Measurements from ENCODE around the gene DOK6.

DOK6 gene

DNA sequence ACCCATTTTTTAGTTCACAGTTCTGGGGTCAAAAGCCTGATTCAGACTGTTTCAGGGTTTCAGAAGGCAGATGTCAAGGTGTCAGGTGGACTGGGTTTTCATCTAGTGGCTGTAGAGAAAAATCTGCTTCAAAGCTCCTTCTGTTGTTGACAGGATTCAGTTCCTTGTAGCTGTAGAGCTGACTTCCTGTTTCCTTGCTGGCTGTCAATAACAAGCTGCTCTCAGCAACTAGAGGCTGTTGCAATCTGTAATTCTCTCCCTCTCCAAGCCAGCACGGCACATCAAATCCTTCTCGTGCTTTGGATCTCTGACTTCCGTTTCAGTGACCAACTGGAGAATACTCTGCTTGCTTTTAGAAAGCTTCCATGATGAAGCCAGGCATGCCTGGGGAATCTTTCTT is 179.4 kb downstream of the DOK6 start:
- H3K27me3 ChIP-seq (ENCODE audit: control insufficient read depth, insufficient read depth, low read length): no peaks in the 10 kb centered on the region
- H3K9me3 ChIP-seq (ENCODE audit: control insufficient read depth, insufficient read depth, low read length): no peaks in the 10 kb centered on the region
- no peak overlapping the region for H3K9ac ChIP-seq (ENCODE audit: low read depth, low read length)
- H3K27ac ChIP-seq (ENCODE audit: low read depth, low read length): no peak overlapping the region
- H3K4me1 ChIP-seq (ENCODE audit: control insufficient read depth, insufficient read depth, low read length): no peaks in the 10 kb centered on the region
- no peak overlapping the region for H3K4me3 ChIP-seq (ENCODE audit: low read depth, low read length)
- no peaks in the 10 kb centered on the region for H3K36me3 ChIP-seq (ENCODE audit: control insufficient read depth, insufficient read depth, low read length)

DNA sequence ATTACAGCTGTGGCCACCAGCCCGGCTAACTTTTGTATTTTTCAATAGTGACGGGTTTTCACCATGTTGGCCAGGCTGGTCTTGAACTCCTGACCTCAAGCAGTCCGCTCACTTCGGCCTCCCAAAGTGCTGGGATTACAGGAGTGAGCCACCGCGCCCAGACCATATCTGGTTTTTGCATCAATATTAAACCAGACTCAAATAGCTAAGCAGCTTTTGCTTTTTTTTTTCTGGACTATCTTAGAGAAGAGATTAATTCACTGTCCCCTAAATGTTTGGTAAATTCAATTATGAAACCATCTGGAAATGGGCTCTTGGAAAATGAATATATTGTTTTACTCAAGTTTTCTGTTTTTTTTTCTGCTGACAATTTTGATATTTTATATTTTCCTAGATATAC is 183.7 kb downstream of the DOK6 start:
- H3K9ac ChIP-seq (ENCODE audit: low read depth, low read length): no peak overlapping the region
- no peak overlapping the region for H3K4me3 ChIP-seq (ENCODE audit: low read depth, low read length)
- H3K27ac ChIP-seq (ENCODE audit: low read depth, low read length): no peak overlapping the region
- no peaks in the 10 kb centered on the region for H3K36me3 ChIP-seq (ENCODE audit: control insufficient read depth, insufficient read depth, low read length)
- no peaks in the 10 kb centered on the region for H3K27me3 ChIP-seq (ENCODE audit: control insufficient read depth, insufficient read depth, low read length)
- H3K9me3 ChIP-seq (ENCODE audit: control insufficient read depth, insufficient read depth, low read length): no peaks in the 10 kb centered on the region
- no peaks in the 10 kb centered on the region for H3K4me1 ChIP-seq (ENCODE audit: control insufficient read depth, insufficient read depth, low read length)

DNA sequence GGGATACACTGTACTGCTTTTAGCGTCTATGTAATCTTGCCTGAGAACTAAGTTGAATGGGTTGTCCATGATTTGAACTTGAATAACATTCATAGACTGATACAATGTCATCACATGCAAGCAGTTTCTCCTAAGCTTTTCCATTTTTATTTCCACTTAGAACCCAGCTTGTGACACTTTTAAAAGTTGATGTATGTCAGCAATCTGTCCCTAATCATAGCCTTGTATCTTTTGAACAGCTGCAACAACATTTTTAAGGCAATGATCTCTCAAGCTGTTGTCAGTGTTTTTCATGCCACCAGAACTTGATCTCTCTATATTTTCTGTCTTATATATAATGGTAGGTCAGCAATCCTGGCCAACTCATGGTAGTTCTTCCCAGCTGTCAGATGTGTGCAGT is 185.0 kb downstream of the DOK6 start:
- Histone ChIP-seq H3K27ac (ENCODE audit: low read depth, low read length) (no peak overlapping the region), H3K9ac (ENCODE audit: low read depth, low read length) (no peak overlapping the region), H3K4me3 (ENCODE audit: low read depth, low read length) (no peak overlapping the region), H3K36me3 (ENCODE audit: control insufficient read depth, insufficient read depth, low read length) (no peaks in the 10 kb centered on the region), H3K9me3 (ENCODE audit: control insufficient read depth, insufficient read depth, low read length) (no peaks in the 10 kb centered on the region), H3K27me3 (ENCODE audit: control insufficient read depth, insufficient read depth, low read length) (no peaks in the 10 kb centered on the region), H3K4me1 (ENCODE audit: control insufficient read depth, insufficient read depth, low read length) (no peaks in the 10 kb centered on the region)

DNA sequence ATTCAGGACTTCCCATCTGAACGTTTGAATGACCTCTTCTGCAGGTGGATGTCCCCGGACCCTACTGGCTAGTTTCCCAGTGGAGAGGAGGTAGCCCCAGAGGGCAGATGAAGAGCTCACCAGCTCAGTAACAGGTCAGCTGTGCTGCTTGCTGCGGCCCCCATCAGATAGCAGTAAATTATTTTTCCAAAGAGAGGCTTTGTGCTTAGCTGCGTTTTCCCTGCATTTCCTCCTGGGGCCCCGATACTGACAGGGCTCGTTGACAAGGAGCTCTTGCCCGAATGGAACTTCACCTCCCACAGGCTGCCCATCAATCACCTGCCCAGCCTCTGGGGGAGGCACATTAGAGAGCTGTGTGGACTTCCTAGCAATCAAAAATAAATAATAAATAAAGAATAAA is 185.8 kb downstream of the DOK6 start:
- H3K27ac ChIP-seq (ENCODE audit: low read depth, low read length): no peak overlapping the region
- no peaks in the 10 kb centered on the region for H3K9me3 ChIP-seq (ENCODE audit: control insufficient read depth, insufficient read depth, low read length)
- no peaks in the 10 kb centered on the region for H3K4me1 ChIP-seq (ENCODE audit: control insufficient read depth, insufficient read depth, low read length)
- H3K27me3 ChIP-seq (ENCODE audit: control insufficient read depth, insufficient read depth, low read length): no peaks in the 10 kb centered on the region
- no peak overlapping the region for H3K4me3 ChIP-seq (ENCODE audit: low read depth, low read length)
- no peaks in the 10 kb centered on the region for H3K36me3 ChIP-seq (ENCODE audit: control insufficient read depth, insufficient read depth, low read length)
- no peak overlapping the region for H3K9ac ChIP-seq (ENCODE audit: low read depth, low read length)

DNA sequence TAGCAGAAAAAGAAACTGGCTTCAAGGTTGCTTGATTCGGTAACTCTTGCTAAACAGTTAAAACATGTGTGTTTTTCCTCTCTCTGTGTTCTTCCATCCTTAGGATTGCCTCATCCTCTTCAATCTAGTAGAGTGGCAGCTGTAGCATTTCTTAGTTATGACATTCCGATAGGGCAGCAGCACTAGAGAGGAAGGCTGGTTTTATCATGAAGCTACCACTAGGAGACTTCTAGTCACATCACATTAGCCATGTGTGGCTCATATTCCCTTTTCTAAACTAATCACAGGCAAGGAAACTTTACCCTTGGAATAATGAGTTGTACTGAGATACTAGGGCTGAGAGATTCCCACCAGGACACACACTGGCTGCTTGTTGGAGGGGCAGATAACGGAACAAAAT is 187.6 kb downstream of the DOK6 start:
- no peaks in the 10 kb centered on the region for H3K27me3 ChIP-seq (ENCODE audit: control insufficient read depth, insufficient read depth, low read length)
- no peaks in the 10 kb centered on the region for H3K4me1 ChIP-seq (ENCODE audit: control insufficient read depth, insufficient read depth, low read length)
- no peaks in the 10 kb centered on the region for H3K36me3 ChIP-seq (ENCODE audit: control insufficient read depth, insufficient read depth, low read length)
- no peak overlapping the region for H3K27ac ChIP-seq (ENCODE audit: low read depth, low read length)
- H3K9ac ChIP-seq (ENCODE audit: low read depth, low read length): no peak overlapping the region
- no peak overlapping the region for H3K4me3 ChIP-seq (ENCODE audit: low read depth, low read length)
- no peaks in the 10 kb centered on the region for H3K9me3 ChIP-seq (ENCODE audit: control insufficient read depth, insufficient read depth, low read length)

DNA sequence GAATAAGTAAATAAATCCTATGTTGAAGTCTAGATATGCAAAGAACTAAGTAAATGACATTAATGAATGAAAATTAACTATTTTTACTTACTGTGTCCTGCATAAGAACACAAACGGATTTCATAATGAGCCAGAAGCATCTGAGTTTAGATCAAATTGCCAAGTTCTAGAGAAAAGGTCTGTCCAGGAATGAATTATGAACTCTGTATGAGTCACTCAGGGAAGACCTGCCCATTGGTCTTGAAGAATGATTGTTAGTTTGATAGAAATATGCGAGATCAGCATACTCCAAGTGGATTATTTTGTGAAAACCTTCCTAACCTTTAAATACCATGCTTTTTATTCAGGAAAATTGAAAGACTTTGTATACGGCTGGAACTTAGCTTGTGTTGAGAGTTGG is 189.5 kb downstream of the DOK6 start:
- H3K27me3 ChIP-seq (ENCODE audit: control insufficient read depth, insufficient read depth, low read length): no peaks in the 10 kb centered on the region
- H3K9me3 ChIP-seq (ENCODE audit: control insufficient read depth, insufficient read depth, low read length): no peaks in the 10 kb centered on the region
- H3K4me3 ChIP-seq (ENCODE audit: low read depth, low read length): no peak overlapping the region
- no peaks in the 10 kb centered on the region for H3K36me3 ChIP-seq (ENCODE audit: control insufficient read depth, insufficient read depth, low read length)
- H3K9ac ChIP-seq (ENCODE audit: low read depth, low read length): no peak overlapping the region
- no peaks in the 10 kb centered on the region for H3K4me1 ChIP-seq (ENCODE audit: control insufficient read depth, insufficient read depth, low read length)
- H3K27ac ChIP-seq (ENCODE audit: low read depth, low read length): no peak overlapping the region

DNA sequence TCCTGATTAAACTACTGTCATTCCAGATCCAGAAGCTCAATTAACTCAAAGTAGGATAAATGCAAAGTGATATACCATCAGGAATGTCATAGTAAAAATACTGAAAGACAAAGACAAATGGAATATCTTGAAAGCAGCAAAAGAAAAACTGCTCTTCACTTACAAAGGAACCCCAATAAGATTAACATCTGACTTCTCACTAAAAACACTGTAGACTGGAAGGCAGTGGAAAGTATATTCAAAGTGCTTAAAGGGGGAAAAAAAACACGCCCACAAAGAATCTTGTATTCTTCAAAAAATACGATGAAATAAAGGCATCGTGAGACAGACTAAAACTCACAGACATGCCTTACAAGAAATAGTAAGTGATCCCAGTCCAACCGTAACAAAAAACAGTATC is 195.7 kb downstream of the DOK6 start:
- Histone ChIP-seq H3K4me1 (ENCODE audit: control insufficient read depth, insufficient read depth, low read length) (no peaks in the 10 kb centered on the region), H3K27me3 (ENCODE audit: control insufficient read depth, insufficient read depth, low read length) (no peaks in the 10 kb centered on the region), H3K36me3 (ENCODE audit: control insufficient read depth, insufficient read depth, low read length) (no peaks in the 10 kb centered on the region), H3K27ac (ENCODE audit: low read depth, low read length) (no peak overlapping the region), H3K9ac (ENCODE audit: low read depth, low read length) (no peak overlapping the region), H3K9me3 (ENCODE audit: control insufficient read depth, insufficient read depth, low read length) (no peaks in the 10 kb centered on the region), H3K4me3 (ENCODE audit: low read depth, low read length) (no peak overlapping the region)

DNA sequence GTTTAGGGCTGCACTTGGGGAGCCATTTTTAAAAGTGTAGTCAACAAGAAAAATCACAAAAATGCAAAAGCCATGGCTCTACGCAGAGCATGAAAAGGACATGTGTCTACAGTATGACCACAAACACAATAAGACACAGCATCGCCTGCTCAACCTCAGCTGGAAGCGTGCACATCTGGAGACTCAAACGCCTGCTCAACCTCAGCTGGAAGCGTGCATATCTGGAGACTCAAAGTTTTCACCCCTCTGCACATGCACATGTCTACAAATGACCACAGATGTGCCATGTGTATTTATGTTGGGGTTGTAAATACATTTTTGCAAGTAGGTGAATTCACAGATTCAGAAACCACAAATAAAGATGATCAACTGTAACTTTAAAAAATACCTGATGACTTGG is 196.9 kb downstream of the DOK6 start:
- no peak overlapping the region for H3K4me3 ChIP-seq (ENCODE audit: low read depth, low read length)
- H3K27ac ChIP-seq (ENCODE audit: low read depth, low read length): no peak overlapping the region
- H3K4me1 ChIP-seq (ENCODE audit: control insufficient read depth, insufficient read depth, low read length): no peaks in the 10 kb centered on the region

DNA sequence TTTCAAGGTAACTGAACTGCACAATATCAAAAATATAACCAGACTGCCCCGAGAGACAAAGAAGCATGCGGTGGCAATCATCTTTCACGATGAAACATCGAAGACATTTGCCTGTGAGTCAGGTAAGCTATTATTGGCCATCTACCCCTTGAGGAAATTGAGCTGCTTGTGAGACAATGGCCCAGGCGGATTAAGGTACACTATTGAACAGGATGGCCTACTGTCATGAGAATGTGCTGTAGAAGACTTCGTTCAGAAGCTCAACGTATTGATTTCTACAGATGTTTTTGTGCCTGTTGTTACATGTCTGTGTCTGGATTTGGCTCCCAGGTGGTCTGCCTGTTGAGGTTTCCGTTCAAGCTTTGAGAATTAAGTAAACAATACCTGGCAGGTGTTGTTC is 198.7 kb downstream of the DOK6 start:
- Histone ChIP-seq H3K27me3 (ENCODE audit: control insufficient read depth, insufficient read depth, low read length) (no peaks in the 10 kb centered on the region), H3K27ac (ENCODE audit: low read depth, low read length) (no peak overlapping the region), H3K36me3 (ENCODE audit: control insufficient read depth, insufficient read depth, low read length) (no peaks in the 10 kb centered on the region), H3K9me3 (ENCODE audit: control insufficient read depth, insufficient read depth, low read length) (no peaks in the 10 kb centered on the region), H3K9ac (ENCODE audit: low read depth, low read length) (no peak overlapping the region), H3K4me1 (ENCODE audit: control insufficient read depth, insufficient read depth, low read length) (no peaks in the 10 kb centered on the region), H3K4me3 (ENCODE audit: low read depth, low read length) (no peak overlapping the region)

More for the DNA sequence above, 196.9 kb downstream of the DOK6 start:
- Histone ChIP-seq H3K27me3 (ENCODE audit: control insufficient read depth, insufficient read depth, low read length) (no peaks in the 10 kb centered on the region), H3K9ac (ENCODE audit: low read depth, low read length) (no peak overlapping the region), H3K9me3 (ENCODE audit: control insufficient read depth, insufficient read depth, low read length) (no peaks in the 10 kb centered on the region), H3K36me3 (ENCODE audit: control insufficient read depth, insufficient read depth, low read length) (no peaks in the 10 kb centered on the region)

DNA sequence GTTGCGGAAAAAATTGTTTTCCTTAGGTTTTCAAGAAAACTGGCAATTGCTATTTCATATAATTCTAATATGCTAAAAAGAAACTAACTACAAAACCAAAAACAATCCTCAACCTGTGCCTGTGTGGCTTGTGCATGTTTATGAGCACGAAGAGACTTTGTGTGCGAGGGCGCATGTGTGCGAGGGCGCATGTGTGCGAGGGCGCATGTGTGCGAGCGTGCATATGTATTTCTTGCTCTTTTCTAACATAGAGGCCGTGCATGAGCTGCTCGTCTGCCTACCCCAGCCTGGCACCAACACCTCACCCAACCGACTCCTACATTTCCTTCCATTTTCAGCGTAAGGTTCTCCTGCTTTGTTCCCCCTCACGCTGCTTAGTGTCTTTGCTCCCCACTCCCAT is 211.6 kb downstream of the DOK6 start:
- Histone ChIP-seq H3K36me3 (ENCODE audit: control insufficient read depth, insufficient read depth, low read length) (no peaks in the 10 kb centered on the region), H3K4me3 (ENCODE audit: low read depth, low read length) (no peak overlapping the region), H3K27ac (ENCODE audit: low read depth, low read length) (no peak overlapping the region), H3K27me3 (ENCODE audit: control insufficient read depth, insufficient read depth, low read length) (no peaks in the 10 kb centered on the region), H3K9ac (ENCODE audit: low read depth, low read length) (no peak overlapping the region), H3K4me1 (ENCODE audit: control insufficient read depth, insufficient read depth, low read length) (no peaks in the 10 kb centered on the region), H3K9me3 (ENCODE audit: control insufficient read depth, insufficient read depth, low read length) (no peaks in the 10 kb centered on the region)

DNA sequence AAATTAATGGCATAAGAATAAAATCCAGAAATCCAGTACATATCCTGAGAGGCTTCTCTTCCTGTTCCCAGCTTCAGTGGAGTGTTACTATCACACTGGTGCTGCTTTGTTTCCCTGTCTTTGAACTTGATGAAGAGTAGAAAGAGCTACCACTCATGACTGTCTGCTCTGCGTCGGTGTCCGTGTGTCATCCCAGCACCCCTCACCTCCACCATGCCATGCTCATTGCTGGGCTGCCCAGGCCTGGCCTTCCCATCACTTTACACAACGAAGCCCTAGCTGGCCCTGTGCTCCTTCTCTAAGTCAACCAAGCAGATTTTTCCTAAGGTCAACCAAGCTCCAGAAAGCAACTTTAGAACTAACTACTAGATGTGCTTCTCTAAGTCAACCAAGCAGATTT is 215.4 kb downstream of the DOK6 start:
- Histone ChIP-seq H3K4me3 (ENCODE audit: low read depth, low read length) (no peak overlapping the region), H3K9ac (ENCODE audit: low read depth, low read length) (no peak overlapping the region), H3K4me1 (ENCODE audit: control insufficient read depth, insufficient read depth, low read length) (no peaks in the 10 kb centered on the region), H3K36me3 (ENCODE audit: control insufficient read depth, insufficient read depth, low read length) (no peaks in the 10 kb centered on the region), H3K27ac (ENCODE audit: low read depth, low read length) (no peak overlapping the region), H3K27me3 (ENCODE audit: control insufficient read depth, insufficient read depth, low read length) (no peaks in the 10 kb centered on the region), H3K9me3 (ENCODE audit: control insufficient read depth, insufficient read depth, low read length) (no peaks in the 10 kb centered on the region)

DNA sequence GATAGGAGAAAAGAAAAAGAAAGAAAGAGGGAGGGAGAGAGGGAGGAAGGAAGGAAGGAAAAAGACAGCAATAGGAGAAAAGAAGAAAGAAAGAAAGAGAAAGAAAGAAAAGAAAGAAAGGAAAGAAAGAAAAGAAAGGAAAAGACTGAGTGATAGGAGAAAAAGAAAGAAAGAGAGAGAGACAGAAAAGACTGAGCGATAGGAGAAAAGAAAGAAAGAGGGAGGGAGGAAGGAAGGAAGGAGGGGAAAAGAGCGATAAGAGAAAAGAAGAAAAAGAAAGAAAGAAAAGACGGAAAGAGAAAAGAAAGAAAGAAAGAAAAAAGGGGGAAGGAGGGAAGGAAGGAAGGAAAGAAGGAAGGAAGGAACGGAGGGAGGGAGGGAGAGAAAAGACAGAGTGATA is 216.7 kb downstream of the DOK6 start:
- Histone ChIP-seq H3K4me1 (ENCODE audit: control insufficient read depth, insufficient read depth, low read length) (no peaks in the 10 kb centered on the region), H3K9me3 (ENCODE audit: control insufficient read depth, insufficient read depth, low read length) (no peaks in the 10 kb centered on the region), H3K27me3 (ENCODE audit: control insufficient read depth, insufficient read depth, low read length) (no peaks in the 10 kb centered on the region), H3K36me3 (ENCODE audit: control insufficient read depth, insufficient read depth, low read length) (no peaks in the 10 kb centered on the region), H3K4me3 (ENCODE audit: low read depth, low read length) (no peak overlapping the region), H3K9ac (ENCODE audit: low read depth, low read length) (no peak overlapping the region), H3K27ac (ENCODE audit: low read depth, low read length) (no peak overlapping the region)
